Testis (tissue), 3 donors: Measurements from ENCODE around the gene PGD. TPM values are rescaled to one million over a fixed set of nuclear protein-coding genes. Genes with fewer than 3 reads are reported as not detected.

Source experiments
- DNase-seq: peaks from one replicate; pipeline ENCODE4 v3.0.0-alpha.2; 2019
- H3K27ac ChIP-seq, 2 donors: fragments of 200-600 bp; sonication (generic); one replicate each; pipeline ENCODE4 v1.5.1; 2019
- H3K27me3 ChIP-seq: fragments of 200-600 bp; sonication (generic); one replicate; pipeline ENCODE4 v1.5.1; 2019
- H3K36me3 ChIP-seq: fragments of 200-600 bp; sonication (generic); one replicate; pipeline ENCODE4 v1.5.1; 2017; ENCODE audit warnings: low read depth; ENCODE audit errors: missing control alignments
- H3K4me1 ChIP-seq: fragments of 200-600 bp; sonication (generic); one replicate; pipeline ENCODE4 v1.5.1; 2019
- H3K4me3 ChIP-seq, 2 donors: fragments of 200-600 bp; sonication (generic); one replicate each; pipeline ENCODE4 v1.5.1; 2017 to 2019
- H3K9me3 ChIP-seq: fragments of 200-600 bp; sonication (generic); one replicate; pipeline ENCODE4 v1.5.1; 2017
- POLR2A ChIP-seq: fragments of 450-650 bp; IDR thresholded peaks from one replicate; pipeline ENCODE4 v1.6.1; 2017; ENCODE audit warnings: antibody characterized with exemption, mild to moderate bottlenecking, moderate library complexity
- WGBS, 2 donors: methylation state at CpG; one replicate each; pipeline ENCODE4 v1.1.5; 2018; 5-methylcytosine and 5-hydroxymethylcytosine counted together
- intact Hi-C: fragments of 100-400 bp; cut with DNase I; formaldehyde crosslinking; loops from one replicate; pipeline ENCODE4 v1.15.1; 2023; ENCODE audit warnings: low total_unique reads
- polyA plus RNA-seq: library from polyadenylated mRNA; stranded (reverse); fragments of 350-450 nt; fragmentation: Illumina TruSeq; extraction: RNeasy Lipid Tissue Mini Kit (QIAGEN cat#74804); gene quantifications from one replicate; pipeline ENCODE4 v1.2.3, GENCODE V29; 2014; ENCODE audit warnings: low read depth, low replicate concordance; ENCODE audit not compliant: insufficient read depth
- total RNA-seq, 2 donors: library from RNA; depleted of rRNA; stranded (reverse); fragments of >200 nt; gene quantifications; one replicate each; pipeline ENCODE4 v1.2.3, GENCODE V29; 2016
- TF ChIP-seq, protein P1 (sequence below), 3 experiments: fragments of 450-650 bp in 2 of 3; fragments of 200-600 bp in 1 of 3; sonication (generic) in 1 of 3; IDR thresholded peaks; one replicate each; pipeline ENCODE4 v1.5.1; 2016 to 2019; ENCODE audit warnings: antibody characterized with exemption in 3 of 3, mild to moderate bottlenecking in 2 of 3, moderate library complexity in 1 of 3

The PGD gene
- total and polyA plus RNA-seq, 3 donors from 2014 or later: 208 to 241 (median 209) TPM

DNA sequence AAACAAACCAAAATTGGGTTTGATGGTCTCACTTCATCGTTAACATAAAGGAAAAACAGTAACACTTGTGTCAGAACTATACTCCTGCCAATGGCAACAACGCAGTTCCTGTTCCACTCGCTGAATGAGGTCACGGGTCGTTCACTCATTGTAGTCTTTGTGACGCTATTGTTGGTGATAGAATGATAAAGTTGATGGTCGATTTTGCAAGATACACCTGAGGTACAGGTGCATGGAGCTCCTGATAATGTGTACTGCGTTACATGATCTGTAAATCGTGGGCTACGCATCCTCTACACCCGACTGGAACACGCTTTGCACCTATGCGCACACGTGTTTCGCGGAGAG, 31.0 kb downstream of the PGD start:
- intact Hi-C loops: loop anchor here (5.0 kb wide), 1 partner anchor 53 kb away; no protein-coding TSS in a partner anchor
- TF ChIP-seq POLR2A: no peak
- TF ChIP-seq, protein P1, sequence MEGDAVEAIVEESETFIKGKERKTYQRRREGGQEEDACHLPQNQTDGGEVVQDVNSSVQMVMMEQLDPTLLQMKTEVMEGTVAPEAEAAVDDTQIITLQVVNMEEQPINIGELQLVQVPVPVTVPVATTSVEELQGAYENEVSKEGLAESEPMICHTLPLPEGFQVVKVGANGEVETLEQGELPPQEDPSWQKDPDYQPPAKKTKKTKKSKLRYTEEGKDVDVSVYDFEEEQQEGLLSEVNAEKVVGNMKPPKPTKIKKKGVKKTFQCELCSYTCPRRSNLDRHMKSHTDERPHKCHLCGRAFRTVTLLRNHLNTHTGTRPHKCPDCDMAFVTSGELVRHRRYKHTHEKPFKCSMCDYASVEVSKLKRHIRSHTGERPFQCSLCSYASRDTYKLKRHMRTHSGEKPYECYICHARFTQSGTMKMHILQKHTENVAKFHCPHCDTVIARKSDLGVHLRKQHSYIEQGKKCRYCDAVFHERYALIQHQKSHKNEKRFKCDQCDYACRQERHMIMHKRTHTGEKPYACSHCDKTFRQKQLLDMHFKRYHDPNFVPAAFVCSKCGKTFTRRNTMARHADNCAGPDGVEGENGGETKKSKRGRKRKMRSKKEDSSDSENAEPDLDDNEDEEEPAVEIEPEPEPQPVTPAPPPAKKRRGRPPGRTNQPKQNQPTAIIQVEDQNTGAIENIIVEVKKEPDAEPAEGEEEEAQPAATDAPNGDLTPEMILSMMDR (IDR thresholded peaks at IDR 0.05): no peak
- Histone ChIP-seq H3K36me3 (no peaks in the 10 kb centered on the region), H3K4me3 (peak overlapping the region; percentile 61 to 74), H3K27ac (peak overlapping the region; percentile 71 to 73), H3K9me3 (no peaks in the 10 kb centered on the region), H3K4me1 (peaks cover 13% of the 10 kb centered on the region), H3K27me3 (no peaks in the 10 kb centered on the region)
- 8 to 16% methylated on average over 16 of the region's 16 CpGs for WGBS, 2 donors
- no peak for DNase-seq

DNA sequence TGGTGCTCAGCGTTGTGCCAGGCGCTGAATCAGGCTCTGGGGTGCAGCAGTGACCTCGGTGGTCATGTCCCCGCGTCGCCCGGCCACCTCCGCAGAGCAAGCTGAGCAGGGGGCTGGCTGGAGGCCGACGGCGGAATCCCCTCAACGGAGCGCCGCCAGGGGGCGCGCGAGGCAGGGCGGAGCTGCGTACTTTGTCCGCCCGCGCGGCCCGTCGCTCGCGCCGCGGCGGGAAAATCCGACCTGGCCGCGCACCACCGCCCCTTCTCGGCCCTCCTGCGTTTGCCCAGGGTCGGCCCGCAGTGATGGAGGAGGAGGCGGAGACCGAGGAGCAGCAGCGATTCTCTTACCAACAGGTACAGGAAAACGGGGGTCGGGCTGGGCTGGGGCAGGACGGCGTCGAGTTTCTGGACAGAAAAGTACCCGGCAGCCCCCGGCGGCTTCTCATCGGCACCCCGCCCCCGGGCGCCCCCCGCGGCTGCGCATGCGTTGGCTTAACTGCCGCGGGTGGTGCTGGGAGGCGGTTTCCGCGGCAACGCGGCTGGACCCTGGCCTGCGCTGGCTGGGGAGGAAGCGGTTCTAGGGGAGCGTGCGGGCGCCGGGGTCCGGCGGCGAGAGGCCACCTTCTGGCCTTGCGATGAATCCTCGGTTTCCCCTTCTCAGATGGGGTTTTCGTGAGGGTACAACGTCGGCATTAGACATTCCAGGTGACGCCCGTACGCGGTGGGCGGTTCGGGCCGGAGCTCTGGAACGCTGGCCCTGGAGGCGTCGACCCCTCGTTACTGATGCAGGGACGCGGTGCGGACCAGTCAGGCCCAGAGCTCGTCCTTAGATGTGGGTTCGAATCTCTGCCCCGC, 31.6 kb downstream of the PGD start, which contains the start of gene CENPS:
Gene CENPS, plus strand, starts transcription at position 218 of the 854 bp plus-strand sequence. Its CDS starts 85 bp downstream, at position 303.
- Histone ChIP-seq H3K27ac (peak within 1 kb of the TSS; percentile 71 to 73), H3K27me3 (no peaks in the 10 kb centered on the region), H3K4me1 (peaks cover 18% of the 10 kb centered on the region), H3K36me3 (no peaks in the 10 kb centered on the region), H3K9me3 (no peaks in the 10 kb centered on the region), H3K4me3 (peak within 1 kb of the TSS; percentile 61 to 74)
- TF ChIP-seq POLR2A: no peak
- TF ChIP-seq, protein P1 (IDR thresholded peaks at IDR 0.05): peak; percentile 98 to 100 (median 99)
- peak; percentile 90 for DNase-seq
- intact Hi-C loops: no loop called here
- WGBS, 2 donors: 0 to 2% methylated on average over 7 to 84 of the region's 95 CpGs

DNA sequence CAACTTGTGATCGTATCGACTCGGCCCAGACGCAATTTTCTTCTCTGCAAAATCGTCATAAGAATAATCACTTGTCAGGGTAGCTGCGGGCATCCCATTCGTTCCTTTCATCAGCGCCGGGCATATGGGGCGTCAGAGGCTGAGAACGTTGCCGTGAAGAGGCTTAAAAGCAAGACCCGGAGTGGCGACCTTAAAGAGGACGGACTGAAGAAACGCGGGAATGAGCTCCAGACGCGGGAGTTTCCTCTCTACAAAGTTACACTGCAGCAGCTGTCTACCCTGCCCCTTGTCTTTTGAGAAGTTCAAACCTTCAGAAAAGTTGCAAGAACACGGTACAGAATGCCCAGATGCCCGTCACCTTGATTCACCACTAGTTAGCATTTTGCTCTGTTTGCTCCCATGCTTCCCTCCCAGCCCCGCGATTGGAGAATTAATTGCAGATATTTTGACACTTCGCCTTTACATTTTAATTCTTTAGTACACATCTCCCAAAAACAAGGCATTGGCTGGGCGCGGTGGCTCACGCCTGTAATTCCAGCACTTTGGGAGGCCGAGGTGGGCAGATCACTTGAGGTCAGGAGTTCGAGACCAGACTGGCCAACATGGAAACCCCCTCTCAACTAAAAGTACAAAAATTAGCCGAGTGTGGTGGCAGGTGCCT, 32.3 kb downstream of the PGD start:
- no peak for TF ChIP-seq POLR2A
- TF ChIP-seq, protein P1 (IDR thresholded peaks at IDR 0.05): no peak
- Histone ChIP-seq H3K4me3 (peak overlapping the region; percentile 61 to 74), H3K4me1 (peaks cover 19% of the 10 kb centered on the region), H3K36me3 (no peaks in the 10 kb centered on the region), H3K9me3 (no peaks in the 10 kb centered on the region), H3K27me3 (no peaks in the 10 kb centered on the region), H3K27ac (peak overlapping the region; percentile 71 to 73)
- WGBS, 2 donors: 18% methylated on average over 30 of the region's 30 CpGs
- intact Hi-C loops: no loop called here
- DNase-seq: no peak

DNA sequence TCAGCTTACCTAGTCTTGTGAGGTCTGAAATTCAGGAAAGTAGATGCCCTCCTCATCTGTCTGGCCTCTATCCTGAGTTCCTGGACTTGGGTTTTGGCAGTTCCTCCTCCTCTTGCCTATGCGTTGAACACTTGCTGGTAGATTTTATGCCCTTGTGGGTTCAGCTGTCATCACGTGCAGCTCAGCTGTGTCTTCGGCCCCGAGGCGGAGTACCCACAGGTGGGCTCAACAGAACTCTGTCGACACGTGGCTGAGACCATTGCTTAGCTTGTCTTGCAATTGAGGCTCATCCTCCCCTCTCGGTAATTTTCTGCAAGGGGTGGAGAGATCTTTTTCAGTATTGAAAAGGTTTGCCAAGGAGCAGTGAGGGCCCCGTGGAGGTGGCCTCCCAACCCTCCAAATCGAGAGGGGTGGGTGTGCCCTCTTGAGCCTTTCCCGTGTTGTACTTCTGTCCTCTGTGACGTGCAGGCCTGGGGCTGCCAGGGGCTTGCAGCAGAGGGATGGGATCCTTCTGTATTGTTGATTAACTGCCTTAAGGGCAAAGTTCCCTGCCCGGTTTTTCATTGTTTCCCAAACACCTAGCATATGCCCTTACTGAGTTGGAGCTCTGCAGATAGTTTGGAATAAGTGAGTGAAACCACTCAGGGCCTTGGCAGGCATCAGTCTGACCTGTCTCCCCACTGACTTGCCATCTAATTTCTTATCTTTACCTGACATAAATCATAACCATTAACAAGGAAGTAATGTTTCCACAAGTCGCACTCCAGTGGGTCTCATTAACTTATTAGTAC, 34.2 kb downstream of the PGD start:
- H3K4me1 ChIP-seq: peaks cover 30% of the 10 kb centered on the region
- 73 to 78% methylated on average over 13 to 14 of the region's 14 CpGs for WGBS, 2 donors
- TF ChIP-seq, protein P1 (IDR thresholded peaks at IDR 0.05): no peak
- TF ChIP-seq POLR2A: no peak

More for the DNA sequence above, 34.2 kb downstream of the PGD start:
- Histone ChIP-seq H3K9me3 (no peaks in the 10 kb centered on the region), H3K36me3 (no peaks in the 10 kb centered on the region), H3K4me3 (no peak overlapping the region), H3K27me3 (no peaks in the 10 kb centered on the region), H3K27ac (no peak overlapping the region)
- no peak for DNase-seq
- intact Hi-C loops: no loop called here
